GM23338 (cell line): Measurements from ENCODE around the gene UBE2R2. TPM values are rescaled to one million over a fixed set of nuclear protein-coding genes. Genes with fewer than 3 reads are reported as not detected.
"Not testable (repeated sequence)": the region's sequence is repeated elsewhere in the genome, so short reads cannot be mapped to it uniquely, and the experiment has no call there.

ENCODE experiments used
- ATAC-seq: fragments of 200-7000 bp; cut with Tn5 transposase; 3 replicates; pipeline ENCODE4 v1.9.1; 2020
- DNase-seq: peaks from one replicate; pipeline ENCODE4 v3.0.0-alpha.2; 2015; ENCODE audit warnings: low spot score
- H2AFZ ChIP-seq: fragments of 200-600 bp; sonication (generic); 2 replicates; pipeline ENCODE4 v1.8.0; 2016; ENCODE audit warnings: antibody characterized with exemption, mild to moderate bottlenecking, moderate library complexity
- H3F3A ChIP-seq: fragments of 200-600 bp; sonication (generic); replicated peaks from 2 replicates; pipeline ENCODE4 v1.8.0; 2017; ENCODE audit warnings: antibody characterized with exemption, mixed run types, low read depth
- H3K27ac ChIP-seq: fragments of 200-600 bp; sonication (generic); 2 replicates; pipeline ENCODE4 v1.6.1; 2016; ENCODE audit warnings: low read depth
- H3K27me3 ChIP-seq: fragments of 200-600 bp; sonication (generic); 2 replicates; pipeline ENCODE4 v1.8.0; 2016; ENCODE audit warnings: mild to moderate bottlenecking, mixed run types, moderate library complexity; ENCODE audit not compliant: insufficient read depth
- H3K36me3 ChIP-seq: fragments of 200-600 bp; sonication (generic); 2 replicates; pipeline ENCODE4 v1.8.0; 2016; ENCODE audit warnings: mild to moderate bottlenecking; ENCODE audit not compliant: insufficient read depth
- H3K4me1 ChIP-seq: fragments of 200-600 bp; sonication (generic); 2 replicates; pipeline ENCODE4 v1.8.0; 2016; ENCODE audit warnings: mild to moderate bottlenecking, moderate library complexity; ENCODE audit not compliant: insufficient read depth
- H3K4me2 ChIP-seq: fragments of 200-600 bp; sonication (generic); 2 replicates; pipeline ENCODE4 v1.7.1; 2017; ENCODE audit warnings: mixed run types
- H3K4me3 ChIP-seq: fragments of 200-600 bp; sonication (generic); 2 replicates; pipeline ENCODE4 v1.6.1; 2016; ENCODE audit warnings: mixed run types
- H3K79me2 ChIP-seq: fragments of 200-600 bp; sonication (generic); replicated peaks from 2 replicates; pipeline ENCODE4 v1.8.0; 2017; ENCODE audit warnings: mild to moderate bottlenecking; ENCODE audit not compliant: insufficient read depth
- H3K9me2 ChIP-seq: fragments of 200-600 bp; sonication (generic); 2 replicates; pipeline ENCODE4 v1.8.0; 2017; ENCODE audit not compliant: insufficient read depth
- H4K20me1 ChIP-seq: fragments of 200-600 bp; sonication (generic); replicated peaks from 2 replicates; pipeline ENCODE4 v1.8.0; 2017; ENCODE audit warnings: mild to moderate bottlenecking; ENCODE audit not compliant: insufficient read depth
- H3K27ac Mint-ChIP-seq: 2 replicates; pipeline ENCODE4 v1.8.0; 2020; ENCODE audit warnings: inconsistent platforms, mild to moderate bottlenecking, moderate library complexity, mixed read lengths
- H3K27me3 Mint-ChIP-seq: 3 replicates; pipeline ENCODE4 v1.8.0; 2022; ENCODE audit warnings: low read depth, mild to moderate bottlenecking, moderate library complexity, mixed read lengths, inconsistent platforms; ENCODE audit not compliant: insufficient read depth, poor library complexity
- H3K36me3 Mint-ChIP-seq: 3 replicates; pipeline ENCODE4 v1.8.0; 2021; ENCODE audit warnings: low read depth, mild to moderate bottlenecking, inconsistent platforms, moderate library complexity, mixed read lengths
- H3K4me1 Mint-ChIP-seq: 3 replicates; pipeline ENCODE4 v1.8.0; 2020; ENCODE audit warnings: mild to moderate bottlenecking, inconsistent platforms, mixed read lengths
- H3K4me3 Mint-ChIP-seq: 3 replicates; pipeline ENCODE4 v1.8.0; 2021; ENCODE audit warnings: moderate library complexity, mild to moderate bottlenecking, inconsistent platforms, mixed read lengths
- H3K9me3 Mint-ChIP-seq: 3 replicates; pipeline ENCODE4 v1.8.0; 2020; ENCODE audit warnings: moderate library complexity, mild to moderate bottlenecking, inconsistent platforms, mixed read lengths
- ZNF331 ChIP-seq: fragments of 250-450 bp; sonication (Bioruptor Pico); IDR thresholded peaks from 2 replicates; pipeline ENCODE4 v1.5.0; 2020; ENCODE audit warnings: low read depth, mild to moderate bottlenecking, moderate library complexity
- polyA plus RNA-seq: library from polyadenylated mRNA; unstranded; fragments of >200 nt; fragmentation: Nextera tagmentation; extraction: Ambion mirVana; gene quantifications from 2 replicates; pipeline ENCODE4 v1.2.1, GENCODE V29; 2016
- total RNA-seq: library from RNA; depleted of rRNA; stranded (reverse); fragments of >200 nt; shearing (Covaris generic); gene quantifications from 2 replicates; pipeline ENCODE4 v1.2.3, GENCODE V29; 2014

The UBE2R2 gene
- total and polyA plus RNA-seq, 2 experiments from 2014 or later = 23.4 to 32.5 TPM

GRCh38 chr9:33816327-33817252, at the start of gene UBE2R2 (continued):
- no peak for TF ChIP-seq ZNF331

GRCh38 chr9:33770156-33770880, 46.6 kb upstream of the UBE2R2 start:
- not testable (repeated sequence) for H3K4me2 ChIP-seq, H3F3A ChIP-seq, H3K27ac ChIP-seq, H3K27me3 Mint-ChIP-seq, H3K36me3 Mint-ChIP-seq, H3K4me3 ChIP-seq, H3K27ac Mint-ChIP-seq, H3K79me2 ChIP-seq, DNase-seq, H3K4me1 ChIP-seq, H3K4me1 Mint-ChIP-seq, H4K20me1 ChIP-seq, H3K27me3 ChIP-seq, H2AFZ ChIP-seq, H3K4me3 Mint-ChIP-seq, H3K9me2 ChIP-seq, H3K9me3 Mint-ChIP-seq, H3K36me3 ChIP-seq, ATAC-seq

GRCh38 chr9:33773135-33773534, 43.8 kb upstream of the UBE2R2 start:
- not testable (repeated sequence) for H3F3A ChIP-seq, H3K4me2 ChIP-seq, H3K27ac Mint-ChIP-seq, H3K4me1 Mint-ChIP-seq, H3K4me3 ChIP-seq, H4K20me1 ChIP-seq, H3K9me3 Mint-ChIP-seq, H3K36me3 ChIP-seq, H3K27me3 ChIP-seq, H3K27ac ChIP-seq, H3K79me2 ChIP-seq, H2AFZ ChIP-seq, H3K4me3 Mint-ChIP-seq, H3K4me1 ChIP-seq, ATAC-seq, H3K36me3 Mint-ChIP-seq, H3K27me3 Mint-ChIP-seq, DNase-seq, H3K9me2 ChIP-seq

- not testable (repeated sequence) for H3K79me2 ChIP-seq, H3K27me3 Mint-ChIP-seq, ATAC-seq, H2AFZ ChIP-seq, H4K20me1 ChIP-seq, H3F3A ChIP-seq, H3K4me3 Mint-ChIP-seq, H3K27me3 ChIP-seq, H3K4me1 Mint-ChIP-seq, H3K9me3 Mint-ChIP-seq, H3K27ac Mint-ChIP-seq, H3K27ac ChIP-seq, H3K4me2 ChIP-seq, H3K9me2 ChIP-seq, H3K4me1 ChIP-seq, H3K36me3 ChIP-seq, H3K4me3 ChIP-seq, DNase-seq, H3K36me3 Mint-ChIP-seq
These were observed 42.8 kb upstream of the UBE2R2 start for GRCh38 chr9:33774074-33774659.
